PFSK-1 (cell line): ENCODE measurements around the gene EYA4.

ENCODE experiments used
- FOXP2 ChIP-seq: optimal IDR thresholded peaks from 2 replicates; pipeline ENCODE3; 2011; ENCODE audit warnings: borderline replicate concordance, control low read depth, inconsistent platforms; ENCODE audit not compliant: insufficient read depth; ENCODE audit errors: extremely low read length, extremely low read depth
- POLR2AphosphoS5 ChIP-seq: IDR thresholded peaks from 2 replicates; pipeline ENCODE4 v1.6.1; 2012; ENCODE audit warnings: low read depth, mild to moderate bottlenecking, control low read depth, low read length, moderate library complexity
- SIN3A ChIP-seq: IDR thresholded peaks from 2 replicates; pipeline ENCODE4 v1.6.1; 2012; ENCODE audit warnings: mild to moderate bottlenecking, low read length, moderate library complexity, borderline replicate concordance; ENCODE audit not compliant: insufficient read depth
- TAF1 ChIP-seq: IDR thresholded peaks from 2 replicates; pipeline ENCODE4 v1.6.1; 2012; ENCODE audit warnings: low read length, control low read depth, borderline replicate concordance; ENCODE audit not compliant: insufficient read depth
- TF ChIP-seq, protein P1 (sequence below), 2 experiments: IDR thresholded peaks; 2 replicates each; pipeline versions ENCODE4 v1.6.1 to v1.8.0; 2011 to 2012; ENCODE audit warnings: low read depth in 2 of 2, low read length in 2 of 2, control low read depth in 1 of 2, inconsistent platforms in 1 of 2, mild to moderate bottlenecking in 1 of 2, moderate library complexity in 1 of 2; ENCODE audit not compliant: insufficient read depth in 1 of 2

The EYA4 gene

DNA sequence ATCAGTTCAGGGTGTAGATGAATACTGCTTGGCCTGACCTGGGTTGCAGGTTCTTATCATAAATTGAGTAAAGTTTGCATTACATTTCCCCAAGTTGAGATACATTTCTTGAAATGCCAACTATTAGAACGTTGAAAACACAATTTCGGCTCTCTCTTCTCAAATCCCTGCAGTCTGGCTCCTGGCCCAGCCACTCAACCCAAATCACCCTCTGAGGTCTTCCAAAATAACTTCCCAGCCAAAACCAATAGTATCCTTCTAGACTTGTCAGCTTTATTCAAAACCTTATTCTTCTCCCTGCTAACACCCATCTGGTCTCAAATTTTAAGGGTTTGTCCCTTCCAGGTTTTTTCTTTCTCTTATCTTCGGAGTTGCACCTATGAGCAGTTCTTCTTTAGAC, 263.6 kb downstream of the EYA4 start:
- TF ChIP-seq SIN3A (no peak), FOXP2 (no peak), TAF1 (no peak)

DNA sequence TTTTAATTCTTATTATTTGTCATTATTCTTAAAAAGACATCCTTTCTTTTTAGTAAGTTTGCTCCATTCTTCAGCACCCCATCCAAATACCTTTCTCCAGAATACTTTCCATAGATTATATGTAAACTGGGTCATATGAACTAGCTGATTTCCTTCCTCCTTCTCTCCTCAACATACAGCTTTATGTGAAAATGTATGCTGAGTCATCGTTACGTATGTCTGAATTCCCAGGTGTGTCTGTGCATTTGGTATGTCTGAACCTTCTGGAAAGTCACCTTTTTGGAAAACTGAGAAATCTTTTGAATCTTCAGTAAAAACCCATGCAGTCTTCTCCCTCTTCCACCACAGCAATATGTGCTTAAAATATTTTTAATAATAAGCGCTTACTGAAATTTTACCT, 264.5 kb downstream of the EYA4 start:
- TF ChIP-seq, protein P1, sequence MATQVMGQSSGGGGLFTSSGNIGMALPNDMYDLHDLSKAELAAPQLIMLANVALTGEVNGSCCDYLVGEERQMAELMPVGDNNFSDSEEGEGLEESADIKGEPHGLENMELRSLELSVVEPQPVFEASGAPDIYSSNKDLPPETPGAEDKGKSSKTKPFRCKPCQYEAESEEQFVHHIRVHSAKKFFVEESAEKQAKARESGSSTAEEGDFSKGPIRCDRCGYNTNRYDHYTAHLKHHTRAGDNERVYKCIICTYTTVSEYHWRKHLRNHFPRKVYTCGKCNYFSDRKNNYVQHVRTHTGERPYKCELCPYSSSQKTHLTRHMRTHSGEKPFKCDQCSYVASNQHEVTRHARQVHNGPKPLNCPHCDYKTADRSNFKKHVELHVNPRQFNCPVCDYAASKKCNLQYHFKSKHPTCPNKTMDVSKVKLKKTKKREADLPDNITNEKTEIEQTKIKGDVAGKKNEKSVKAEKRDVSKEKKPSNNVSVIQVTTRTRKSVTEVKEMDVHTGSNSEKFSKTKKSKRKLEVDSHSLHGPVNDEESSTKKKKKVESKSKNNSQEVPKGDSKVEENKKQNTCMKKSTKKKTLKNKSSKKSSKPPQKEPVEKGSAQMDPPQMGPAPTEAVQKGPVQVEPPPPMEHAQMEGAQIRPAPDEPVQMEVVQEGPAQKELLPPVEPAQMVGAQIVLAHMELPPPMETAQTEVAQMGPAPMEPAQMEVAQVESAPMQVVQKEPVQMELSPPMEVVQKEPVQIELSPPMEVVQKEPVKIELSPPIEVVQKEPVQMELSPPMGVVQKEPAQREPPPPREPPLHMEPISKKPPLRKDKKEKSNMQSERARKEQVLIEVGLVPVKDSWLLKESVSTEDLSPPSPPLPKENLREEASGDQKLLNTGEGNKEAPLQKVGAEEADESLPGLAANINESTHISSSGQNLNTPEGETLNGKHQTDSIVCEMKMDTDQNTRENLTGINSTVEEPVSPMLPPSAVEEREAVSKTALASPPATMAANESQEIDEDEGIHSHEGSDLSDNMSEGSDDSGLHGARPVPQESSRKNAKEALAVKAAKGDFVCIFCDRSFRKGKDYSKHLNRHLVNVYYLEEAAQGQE (IDR thresholded peaks at IDR 0.05; ENCODE audit: insufficient read depth in 1 of 2, low read depth in 2 of 2, low read length in 2 of 2), result no peak
- TF ChIP-seq SIN3A (no peak), POLR2AphosphoS5 (no peak), FOXP2 (no peak), TAF1 (no peak)

DNA sequence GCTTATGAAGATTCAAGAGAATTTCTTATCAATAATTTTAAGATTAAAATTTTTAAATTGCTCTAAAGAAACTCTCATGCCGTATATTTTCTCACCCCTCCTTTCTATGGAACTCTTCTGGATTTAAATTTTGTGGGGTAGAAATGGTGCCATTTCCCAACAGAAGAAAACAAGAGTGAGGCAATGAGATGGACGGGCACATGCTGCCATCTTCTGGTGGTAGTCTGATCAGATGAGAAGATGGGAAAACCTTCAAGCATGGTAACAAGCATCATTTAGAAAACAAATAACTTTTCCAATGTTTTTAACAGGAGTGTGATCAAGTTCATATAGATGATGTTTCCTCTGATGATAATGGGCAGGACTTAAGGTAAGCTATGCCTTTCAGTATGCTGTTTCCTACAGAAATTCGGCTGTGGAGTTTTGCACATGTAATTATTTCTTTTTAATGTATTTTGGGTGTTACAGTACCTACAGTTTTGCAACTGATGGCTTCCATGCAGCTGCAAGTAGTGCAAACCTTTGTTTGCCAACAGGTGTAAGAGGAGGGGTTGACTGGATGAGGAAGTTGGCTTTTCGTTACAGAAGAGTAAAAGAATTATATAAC, 271.4 kb downstream of the EYA4 start:
- TF ChIP-seq, protein P1 (IDR thresholded peaks at IDR 0.05; ENCODE audit: insufficient read depth in 1 of 2, low read depth in 2 of 2, low read length in 2 of 2), result no peak
- no peak for TF ChIP-seq POLR2AphosphoS5
- TF ChIP-seq SIN3A, result no peak
- TF ChIP-seq TAF1, result no peak
- no peak for TF ChIP-seq FOXP2

DNA sequence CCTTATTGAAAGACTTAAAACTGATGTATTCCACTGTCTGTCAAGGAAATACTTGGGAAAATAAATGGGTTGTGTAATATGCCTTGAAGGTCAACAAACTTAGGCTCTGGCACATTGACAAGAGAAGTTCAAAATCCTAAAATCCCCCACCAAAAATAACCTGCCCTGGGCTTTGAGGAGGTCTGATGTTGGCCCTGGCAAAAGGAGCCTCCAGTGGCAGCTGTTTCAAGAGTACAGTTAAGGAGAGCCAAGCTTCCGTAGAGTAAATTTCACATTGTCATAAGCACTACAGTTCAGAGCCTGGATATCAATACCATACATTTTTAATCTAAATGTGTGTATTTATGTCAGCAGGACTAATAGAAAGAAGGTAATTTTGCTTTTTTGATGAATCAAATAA, 282.7 kb downstream of the EYA4 start:
- no peak for TF ChIP-seq POLR2AphosphoS5

DNA sequence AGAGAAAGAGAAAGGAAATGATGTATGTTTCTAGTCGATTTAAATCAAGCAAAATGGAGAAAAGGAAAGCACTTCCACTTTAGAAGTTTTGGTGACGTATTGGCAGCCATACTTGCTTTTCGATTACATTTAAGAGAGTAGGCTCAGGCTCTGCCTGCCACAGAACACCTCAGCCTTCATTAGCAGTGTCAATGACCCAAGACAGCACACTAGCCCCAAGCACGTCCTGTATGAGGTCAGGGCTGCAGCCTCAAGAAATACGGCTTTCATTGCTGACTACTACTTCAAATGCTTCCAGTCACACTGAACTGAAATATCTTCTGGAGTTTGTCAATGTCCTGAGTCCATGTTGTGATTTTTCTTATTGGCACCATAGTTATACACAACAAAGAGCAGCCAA, 285.3 kb downstream of the EYA4 start:
- TF ChIP-seq FOXP2 (no peak), POLR2AphosphoS5 (no peak), TAF1 (no peak), SIN3A (no peak)
- TF ChIP-seq, protein P1 (IDR thresholded peaks at IDR 0.05; ENCODE audit: insufficient read depth in 1 of 2, low read depth in 2 of 2, low read length in 2 of 2), result no peak

DNA sequence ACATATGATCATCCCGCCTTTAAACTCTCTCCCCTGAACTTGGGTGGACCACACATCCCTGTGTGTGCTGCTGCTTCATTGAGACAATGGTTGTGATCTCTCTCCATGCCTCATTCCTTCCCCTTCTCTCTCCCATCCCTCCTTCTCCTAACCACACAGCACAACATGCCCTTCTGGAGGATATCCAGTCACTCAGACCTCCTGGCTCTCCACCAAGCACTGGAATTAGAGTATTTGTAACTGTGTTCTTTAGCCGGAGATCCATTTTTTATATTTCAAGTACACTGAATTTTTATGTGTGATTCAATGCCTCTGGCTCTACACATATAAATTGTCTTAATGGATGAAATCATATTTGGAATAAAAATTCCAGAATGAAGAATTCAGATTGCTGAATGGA, 287.4 kb downstream of the EYA4 start:
- TF ChIP-seq POLR2AphosphoS5, result no peak

DNA sequence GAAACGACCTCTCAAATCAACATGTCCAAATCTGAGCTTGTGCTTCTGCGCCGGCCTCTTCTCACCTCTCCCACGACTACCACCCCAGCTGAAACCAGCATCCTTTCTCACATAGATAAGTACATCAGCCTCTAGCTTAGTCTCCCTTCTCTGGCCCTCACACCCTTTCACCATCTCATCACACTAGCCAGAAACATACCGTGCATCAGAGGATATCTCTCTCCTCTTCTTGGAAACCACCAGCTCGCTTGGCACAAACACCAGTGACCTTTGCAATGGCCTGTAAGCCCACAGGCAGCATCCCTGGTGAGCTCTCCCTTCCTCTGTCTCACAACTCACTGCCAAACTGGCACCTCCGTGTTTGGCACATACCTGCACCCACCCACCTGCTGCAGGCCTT, 291.8 kb downstream of the EYA4 start:
- TF ChIP-seq TAF1 (no peak), SIN3A (no peak), FOXP2 (no peak), POLR2AphosphoS5 (no peak)
- TF ChIP-seq, protein P1 (IDR thresholded peaks at IDR 0.05; ENCODE audit: insufficient read depth in 1 of 2, low read depth in 2 of 2, low read length in 2 of 2), result no peak
